HEK293 (cell line): ENCODE measurements around the gene RFX4.

Source experiments
- CTCF ChIA-PET: fragments of 350-600 bp; formaldehyde crosslinking; extraction: SDS; loops from one replicate; lab custom pipeline; 2021; ENCODE audit warnings: antibody characterized with exemption; lab: Yijun Ruan, JAX
- POLR2A ChIA-PET: fragments of 300-600 bp; formaldehyde crosslinking; extraction: SDS; loops from one replicate; lab custom pipeline; 2020; ENCODE audit warnings: antibody characterized with exemption, inconsistent platforms; lab: Yijun Ruan, JAX
- H3K27ac ChIP-seq: fragments of 200-500 bp; sonication (Bioruptor generic); 2 replicates; pipeline ENCODE4 v1.5.1; 2014; ENCODE audit warnings: low read depth, low read length, control low read depth, inconsistent platforms; ENCODE audit errors: extremely low read depth
- H3K36me3 ChIP-seq, 2 experiments: fragments of 200-500 bp in 1 of 2; sonication (Bioruptor generic) in 1 of 2; 1 replicate in 1 of 2; 2 replicates in 1 of 2; pipeline ENCODE4 v1.5.1; 2014 to 2017; ENCODE audit warnings: inconsistent platforms in 2 of 2, low read length in 2 of 2; ENCODE audit not compliant: control insufficient read depth in 2 of 2, insufficient read depth in 1 of 2
- H3K4me1 ChIP-seq: fragments of 200-500 bp; sonication (Bioruptor generic); 2 replicates; pipeline ENCODE4 v1.5.1; 2014; ENCODE audit warnings: mild to moderate bottlenecking, low read length, inconsistent platforms; ENCODE audit not compliant: control insufficient read depth, insufficient read depth
- H3K4me3 ChIP-seq: 2 replicates; pipeline ENCODE4 v1.5.1; 2011; ENCODE audit warnings: low read depth, mild to moderate bottlenecking, control low read depth, low read length, moderate library complexity
- H3K9me3 ChIP-seq: fragments of 200-500 bp; sonication (Bioruptor generic); 2 replicates; pipeline ENCODE4 v1.5.1; 2014; ENCODE audit warnings: low read depth, low read length, inconsistent platforms; ENCODE audit not compliant: control insufficient read depth, insufficient read depth
- ELK4 ChIP-seq: IDR thresholded peaks from 2 replicates; pipeline ENCODE4 v1.6.1; 2011; ENCODE audit warnings: mild to moderate bottlenecking, low read depth, low read length, borderline replicate concordance
- HOXA7 ChIP-seq: sonication (generic); formaldehyde crosslinking; IDR thresholded peaks from 2 replicates; pipeline ENCODE4 v1.8.1; 2022; ENCODE audit warnings: missing genetic modification reagents, borderline replicate concordance
- ZBTB21 ChIP-seq: fragments of 450-650 bp; formaldehyde crosslinking; IDR thresholded peaks from 2 replicates; pipeline ENCODE4 v1.5.1; 2017; ENCODE audit warnings: missing biosample characterization, missing genetic modification characterization
- ZBTB6 ChIP-seq: fragments of 450-650 bp; formaldehyde crosslinking; IDR thresholded peaks from 2 replicates; pipeline ENCODE4 v1.5.1; 2017; ENCODE audit warnings: missing biosample characterization, missing genetic modification characterization
- ZFHX2 ChIP-seq: fragments of 450-650 bp; formaldehyde crosslinking; conservative IDR thresholded peaks from 2 replicates; pipeline ENCODE4 v1.5.1; 2016; ENCODE audit warnings: missing biosample characterization, missing genetic modification characterization
- ZFP3 ChIP-seq: fragments of 450-650 bp; formaldehyde crosslinking; IDR thresholded peaks from 2 replicates; pipeline ENCODE4 v1.5.1; 2016; ENCODE audit warnings: low read depth, missing biosample characterization, missing genetic modification characterization
- ZFP41 ChIP-seq: fragments of 450-650 bp; formaldehyde crosslinking; IDR thresholded peaks from 2 replicates; pipeline ENCODE4 v1.5.1; 2016; ENCODE audit warnings: missing biosample characterization, missing genetic modification characterization, borderline replicate concordance
- ZNF23 ChIP-seq: fragments of 450-650 bp; formaldehyde crosslinking; IDR thresholded peaks from 2 replicates; pipeline ENCODE4 v1.5.1; 2016; ENCODE audit warnings: missing biosample characterization, missing genetic modification characterization, borderline replicate concordance
- ZNF398 ChIP-seq: fragments of 450-650 bp; formaldehyde crosslinking; IDR thresholded peaks from 2 replicates; pipeline ENCODE4 v1.5.1; 2017; ENCODE audit warnings: missing biosample characterization, missing genetic modification characterization
- ZNF48 ChIP-seq: fragments of 450-650 bp; formaldehyde crosslinking; IDR thresholded peaks from 2 replicates; pipeline ENCODE4 v1.5.1; 2016; ENCODE audit warnings: missing biosample characterization, missing genetic modification characterization
- ZNF501 ChIP-seq: fragments of 450-650 bp; formaldehyde crosslinking; IDR thresholded peaks from 2 replicates; pipeline ENCODE4 v1.5.1; 2016; ENCODE audit warnings: missing biosample characterization, missing genetic modification characterization
- ZNF670 ChIP-seq: fragments of 450-650 bp; formaldehyde crosslinking; IDR thresholded peaks from 2 replicates; pipeline ENCODE4 v1.5.1; 2016; ENCODE audit warnings: missing biosample characterization, missing genetic modification characterization, low read depth
- ZNF776 ChIP-seq: fragments of 450-650 bp; formaldehyde crosslinking; IDR thresholded peaks from 2 replicates; pipeline ENCODE4 v1.5.0; 2017; ENCODE audit warnings: missing biosample characterization, missing genetic modification characterization, borderline replicate concordance
- TF ChIP-seq, protein P1 (sequence below): fragments of 450-650 bp; formaldehyde crosslinking; IDR thresholded peaks from 2 replicates; pipeline ENCODE4 v1.5.1; 2016; ENCODE audit warnings: missing biosample characterization, missing genetic modification characterization
- TF ChIP-seq, protein P2 (sequence below): fragments of 450-650 bp; formaldehyde crosslinking; conservative IDR thresholded peaks from 2 replicates; pipeline ENCODE4 v1.5.1; 2016; ENCODE audit warnings: low read depth, missing biosample characterization, missing genetic modification characterization

RFX4 gene

GRCh38 chr12:106719879-106720278, 137.1 kb downstream of the RFX4 start:
- H3K36me3 ChIP-seq: no peaks in the 10 kb centered on the region
- CTCF ChIA-PET: no interaction called here
- H3K4me3 ChIP-seq: no peak overlapping the region
- TF ChIP-seq HOXA7 (CRISPR knock-in tag) (no peak), ZFP41 (no peak), ZBTB21 (tag by site-specific recombination) (no peak), ZNF23 (tag by site-specific recombination) (no peak), ZNF776 (no peak), ZNF501 (tag by site-specific recombination) (no peak), ZNF48 (tag by site-specific recombination) (no peak), ELK4 (no peak), ZFHX2 (no peak), ZNF398 (tag by site-specific recombination) (no peak)
- TF ChIP-seq, protein P1, sequence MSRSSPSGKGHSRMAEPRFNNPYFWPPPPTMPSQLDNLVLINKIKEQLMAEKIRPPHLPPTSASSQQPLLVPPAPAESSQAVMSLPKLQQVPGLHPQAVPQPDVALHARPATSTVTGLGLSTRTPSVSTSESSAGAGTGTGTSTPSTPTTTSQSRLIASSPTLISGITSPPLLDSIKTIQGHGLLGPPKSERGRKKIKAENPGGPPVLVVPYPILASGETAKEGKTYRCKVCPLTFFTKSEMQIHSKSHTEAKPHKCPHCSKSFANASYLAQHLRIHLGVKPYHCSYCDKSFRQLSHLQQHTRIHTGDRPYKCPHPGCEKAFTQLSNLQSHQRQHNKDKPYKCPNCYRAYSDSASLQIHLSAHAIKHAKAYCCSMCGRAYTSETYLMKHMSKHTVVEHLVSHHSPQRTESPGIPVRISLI (tag by site-specific recombination): no peak
- POLR2A ChIA-PET: no interaction called here
- no peak overlapping the region for H3K27ac ChIP-seq
- no peaks in the 10 kb centered on the region for H3K4me1 ChIP-seq
- no peaks in the 10 kb centered on the region for H3K9me3 ChIP-seq

DNA sequence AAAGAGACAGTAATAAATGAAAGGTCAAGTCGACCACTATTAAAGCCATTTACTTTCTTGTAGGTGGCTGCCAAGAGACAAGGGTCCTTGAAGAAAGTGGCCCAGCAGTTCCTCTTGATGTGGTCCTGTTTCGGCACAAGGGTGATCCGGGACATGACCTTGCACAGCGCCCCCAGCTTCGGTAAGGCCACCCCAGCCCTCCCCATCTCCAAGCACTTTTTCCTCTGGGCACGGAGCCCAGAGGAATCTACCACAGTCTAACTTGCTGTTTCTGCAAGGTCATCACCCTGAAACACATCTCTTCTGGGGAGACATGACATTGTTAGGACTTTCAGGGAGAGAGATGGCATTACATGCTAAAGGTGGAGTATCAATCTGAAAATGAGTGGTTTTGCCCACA, 137.9 kb downstream of the RFX4 start:
- POLR2A ChIA-PET: no interaction called here

More for the DNA sequence above, 137.9 kb downstream of the RFX4 start:
- no peaks in the 10 kb centered on the region for H3K36me3 ChIP-seq
- CTCF ChIA-PET: no interaction called here
- TF ChIP-seq ZBTB6 (tag by site-specific recombination) (no peak), ZNF670 (tag by site-specific recombination) (no peak), ZFP3 (tag by site-specific recombination) (no peak)
- TF ChIP-seq, protein P2, sequence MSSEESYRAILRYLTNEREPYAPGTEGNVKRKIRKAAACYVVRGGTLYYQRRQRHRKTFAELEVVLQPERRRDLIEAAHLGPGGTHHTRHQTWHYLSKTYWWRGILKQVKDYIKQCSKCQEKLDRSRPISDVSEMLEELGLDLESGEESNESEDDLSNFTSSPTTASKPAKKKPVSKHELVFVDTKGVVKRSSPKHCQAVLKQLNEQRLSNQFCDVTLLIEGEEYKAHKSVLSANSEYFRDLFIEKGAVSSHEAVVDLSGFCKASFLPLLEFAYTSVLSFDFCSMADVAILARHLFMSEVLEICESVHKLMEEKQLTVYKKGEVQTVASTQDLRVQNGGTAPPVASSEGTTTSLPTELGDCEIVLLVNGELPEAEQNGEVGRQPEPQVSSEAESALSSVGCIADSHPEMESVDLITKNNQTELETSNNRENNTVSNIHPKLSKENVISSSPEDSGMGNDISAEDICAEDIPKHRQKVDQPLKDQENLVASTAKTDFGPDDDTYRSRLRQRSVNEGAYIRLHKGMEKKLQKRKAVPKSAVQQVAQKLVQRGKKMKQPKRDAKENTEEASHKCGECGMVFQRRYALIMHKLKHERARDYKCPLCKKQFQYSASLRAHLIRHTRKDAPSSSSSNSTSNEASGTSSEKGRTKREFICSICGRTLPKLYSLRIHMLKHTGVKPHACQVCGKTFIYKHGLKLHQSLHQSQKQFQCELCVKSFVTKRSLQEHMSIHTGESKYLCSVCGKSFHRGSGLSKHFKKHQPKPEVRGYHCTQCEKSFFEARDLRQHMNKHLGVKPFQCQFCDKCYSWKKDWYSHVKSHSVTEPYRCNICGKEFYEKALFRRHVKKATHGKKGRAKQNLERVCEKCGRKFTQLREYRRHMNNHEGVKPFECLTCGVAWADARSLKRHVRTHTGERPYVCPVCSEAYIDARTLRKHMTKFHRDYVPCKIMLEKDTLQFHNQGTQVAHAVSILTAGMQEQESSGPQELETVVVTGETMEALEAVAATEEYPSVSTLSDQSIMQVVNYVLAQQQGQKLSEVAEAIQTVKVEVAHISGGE (tag by site-specific recombination): no peak
- no peak overlapping the region for H3K27ac ChIP-seq
- no peak overlapping the region for H3K4me3 ChIP-seq
- H3K9me3 ChIP-seq: no peaks in the 10 kb centered on the region
- H3K4me1 ChIP-seq: no peaks in the 10 kb centered on the region
